Keratinocyte (primary cell): Measurements from ENCODE around the gene SELPLG. TPM values are rescaled to one million over a fixed set of nuclear protein-coding genes. Genes with fewer than 3 reads are reported as not detected.

Experiments
- DNase-seq: peaks from one replicate; pipeline ENCODE4 v3.0.0-alpha.2; 2011; ENCODE audit warnings: low read depth, missing footprints, low spot score
- FAIRE-seq: peaks from 2 replicates; lab custom pipeline; 2011; peaks lifted over from hg19 to GRCh38; lab: Jason Lieb, UNC
- H2AFZ ChIP-seq: 2 replicates; pipeline ENCODE4 v1.6.0; 2012; ENCODE audit warnings: low read length, control low read depth, inconsistent platforms; ENCODE audit not compliant: control insufficient read depth
- H3K27ac ChIP-seq: 2 replicates; pipeline ENCODE4 v1.5.1; 2011; ENCODE audit warnings: low read length; ENCODE audit not compliant: control insufficient read depth, insufficient read depth
- H3K27me3 ChIP-seq: 3 replicates; pipeline ENCODE4 v1.6.0; 2011; ENCODE audit warnings: low read length; ENCODE audit not compliant: control insufficient read depth, insufficient read depth; ENCODE audit errors: extremely low read depth
- H3K36me3 ChIP-seq, 2 experiments: 2 replicates in 1 of 2; 3 replicates in 1 of 2; pipeline ENCODE4 v1.5.1; 2011; ENCODE audit warnings: low read length in 2 of 2, mild to moderate bottlenecking in 1 of 2; ENCODE audit not compliant: control insufficient read depth in 2 of 2, insufficient read depth in 2 of 2; ENCODE audit errors: extremely low read depth in 1 of 2
- H3K4me1 ChIP-seq: 3 replicates; pipeline ENCODE4 v1.5.1; 2011; ENCODE audit warnings: low read length; ENCODE audit not compliant: control insufficient read depth, insufficient read depth; ENCODE audit errors: extremely low read depth
- H3K4me2 ChIP-seq: 3 replicates; pipeline ENCODE4 v1.6.0; 2011; ENCODE audit warnings: low read depth, low read length; ENCODE audit not compliant: control insufficient read depth, insufficient read depth; ENCODE audit errors: extremely low read depth
- H3K4me3 ChIP-seq, 3 experiments: fragments of 200-600 bp in 1 of 3; sonication (generic) in 1 of 3; 2 replicates in 2 of 3; 3 replicates in 1 of 3; pipeline ENCODE4 v1.5.1; 2011 to 2016; ENCODE audit warnings: low read length in 3 of 3, mild to moderate bottlenecking in 3 of 3, control low read depth in 2 of 3, inconsistent platforms in 1 of 3, low read depth in 1 of 3, mixed read lengths in 1 of 3, mixed run types in 1 of 3, moderate library complexity in 1 of 3; ENCODE audit not compliant: control insufficient read depth in 2 of 3, insufficient read depth in 2 of 3; ENCODE audit errors: extremely low read depth in 1 of 3
- H3K79me2 ChIP-seq: 2 replicates; pipeline ENCODE4 v1.6.0; 2012; ENCODE audit warnings: low read length; ENCODE audit not compliant: control insufficient read depth, insufficient read depth
- H3K9ac ChIP-seq: 3 replicates; pipeline ENCODE4 v1.6.0; 2011; ENCODE audit warnings: low read length; ENCODE audit not compliant: control insufficient read depth, insufficient read depth; ENCODE audit errors: extremely low read depth
- H3K9me1 ChIP-seq: 3 replicates; pipeline ENCODE4 v1.6.0; 2011; ENCODE audit warnings: low read length; ENCODE audit not compliant: control insufficient read depth, insufficient read depth; ENCODE audit errors: extremely low read depth
- H3K9me3 ChIP-seq: 2 replicates; pipeline ENCODE4 v1.5.1; 2012; ENCODE audit warnings: low read depth, low read length; ENCODE audit not compliant: control insufficient read depth
- H4K20me1 ChIP-seq: 3 replicates; pipeline ENCODE4 v1.6.0; 2011; ENCODE audit warnings: low read length; ENCODE audit not compliant: control insufficient read depth, insufficient read depth; ENCODE audit errors: extremely low read depth
- CTCF ChIP-seq, 3 experiments: IDR thresholded peaks in 1 of 3; conservative IDR thresholded peaks in 1 of 3; optimal IDR thresholded peaks in 1 of 3; 2 replicates in 2 of 3; 3 replicates in 1 of 3; pipeline versions ENCODE3 to v1.5.1; 2011; ENCODE audit warnings: low read length in 3 of 3, mild to moderate bottlenecking in 3 of 3, moderate library complexity in 2 of 3, control low read depth in 1 of 3, inconsistent platforms in 1 of 3; ENCODE audit not compliant: insufficient read depth in 2 of 3; ENCODE audit errors: extremely low read depth in 1 of 3
- EZH2 ChIP-seq: IDR thresholded peaks from one replicate; pipeline ENCODE4 v1.6.1; 2012; ENCODE audit warnings: inconsistent platforms, mild to moderate bottlenecking, low read length, moderate library complexity
- dilution Hi-C: fragments of 300-500 bp; cut with MboI; formaldehyde crosslinking; loops from one replicate; pipeline ENCODE4 v1.7.0; 2020; ENCODE audit warnings: low sequenced_read_pairs; ENCODE audit not compliant: extremely low pct_ligation_motif_present
- polyA plus RNA-seq, 5 experiments: library from polyadenylated mRNA; depleted of rRNA in 3 of 5; stranded (reverse) in 3 of 5; stranded (forward) in 1 of 5; unstranded in 1 of 5; fragments of >200 nt; gene quantifications; 1 replicate in 1 of 5; 2 replicates in 3 of 5; 3 replicates in 1 of 5; pipeline versions ENCODE4 v1.2.1 to v1.2.3, GENCODE V29; 2011 to 2012; ENCODE audit warnings: missing spikeins in 2 of 5, low read depth in 1 of 5, low replicate concordance in 1 of 5

The SELPLG gene
- polyA plus RNA-seq, 1 donor (not counting 4 experiments of a cell fraction or from before 2014, with no cell fraction given), result 0.80 TPM

GRCh38 chr12:108578264-108578663 lies 55.4 kb downstream of the SELPLG start:
- Histone ChIP-seq H3K4me3 (no peak overlapping the region), H3K36me3 (no peaks in the 10 kb centered on the region), H3K4me1 (no peaks in the 10 kb centered on the region), H2AFZ (no peak overlapping the region), H3K79me2 (no peaks in the 10 kb centered on the region), H3K27ac (no peak overlapping the region), H3K4me2 (no peak overlapping the region), H3K27me3 (no peaks in the 10 kb centered on the region), H4K20me1 (no peaks in the 10 kb centered on the region), H3K9me1 (no peaks in the 10 kb centered on the region), H3K9me3 (no peaks in the 10 kb centered on the region), H3K9ac (no peak overlapping the region)
- dilution Hi-C loops, result no loop called here
- no peak for DNase-seq
- no peak for TF ChIP-seq CTCF (optimal IDR thresholded peaks at IDR 0.05 in 1 of 3, IDR thresholded peaks at IDR 0.05 in 1 of 3, conservative IDR thresholded peaks at IDR 0.05 in 1 of 3; ENCODE audit: extremely low read depth in 1 of 3, insufficient read depth in 2 of 3, low read length in 3 of 3)
- TF ChIP-seq EZH2, result no peak
- no peak for FAIRE-seq

- FAIRE-seq, result no peak
- dilution Hi-C loops, result no loop called here
Observed at GRCh38 chr12:108577458-108577857, 56.2 kb downstream of the SELPLG start.

More at GRCh38 chr12:108577458-108577857, 56.2 kb downstream of the SELPLG start:
- Histone ChIP-seq H3K4me3 (no peak overlapping the region), H3K27ac (no peak overlapping the region), H2AFZ (no peak overlapping the region), H3K9me3 (no peaks in the 10 kb centered on the region), H3K9ac (no peak overlapping the region), H3K4me2 (no peak overlapping the region), H4K20me1 (no peaks in the 10 kb centered on the region), H3K27me3 (peaks cover 1% of the 10 kb centered on the region), H3K9me1 (no peaks in the 10 kb centered on the region), H3K36me3 (no peaks in the 10 kb centered on the region), H3K79me2 (no peaks in the 10 kb centered on the region), H3K4me1 (no peaks in the 10 kb centered on the region)
- TF ChIP-seq EZH2, result no peak
- no peak for TF ChIP-seq CTCF (optimal IDR thresholded peaks at IDR 0.05 in 1 of 3, IDR thresholded peaks at IDR 0.05 in 1 of 3, conservative IDR thresholded peaks at IDR 0.05 in 1 of 3; ENCODE audit: extremely low read depth in 1 of 3, insufficient read depth in 2 of 3, low read length in 3 of 3)
- no peak for DNase-seq
